AG04449 (cell line): ENCODE measurements around the gene LMF2.

Experiments
- CTCF ChIA-PET: fragments of 350-600 bp; formaldehyde crosslinking; extraction: SDS; loops from one replicate; lab custom pipeline; 2021; ENCODE audit warnings: antibody characterized with exemption; lab: Yijun Ruan, JAX
- POLR2A ChIA-PET: fragments of 400-600, 350-600 bp; formaldehyde crosslinking; extraction: SDS; loops from one replicate; lab custom pipeline; 2020; ENCODE audit warnings: antibody characterized with exemption, inconsistent platforms; lab: Yijun Ruan, JAX
- DNase-seq: peaks from one replicate; pipeline ENCODE4 v3.0.0-alpha.2; 2010; ENCODE audit warnings: low read depth, low spot score
- H3K4me3 ChIP-seq: 2 replicates; pipeline ENCODE4 v1.5.1; 2011; ENCODE audit warnings: low read depth, mild to moderate bottlenecking, control low read depth, low read length
- CTCF ChIP-seq: IDR thresholded peaks from one replicate; pipeline ENCODE4 v1.5.1; 2011; ENCODE audit warnings: mild to moderate bottlenecking, moderate library complexity, low read length, control low read depth, inconsistent platforms; ENCODE audit not compliant: insufficient read depth; ENCODE audit errors: missing control alignments

Gene LMF2

GRCh38 chr22:50504369-50505211, 2.9 kb downstream of the LMF2 start:
- ChIA-PET POLR2A (no interaction called here), CTCF (interaction anchor here (1.3 kb wide), 1 partner anchor 21 kb away, joined by 3 read pairs; no protein-coding TSS in a partner anchor)
- DNase-seq, result no peak
- H3K4me3 ChIP-seq, result no peak overlapping the region
- TF ChIP-seq CTCF, result no peak

- POLR2A ChIA-PET, result no interaction called here
- CTCF ChIA-PET, result interaction anchor here (1.1 to 1.6 kb wide), 2 partner anchors 10 to 15 kb away, joined by 3 to 5 read pairs; no protein-coding TSS in a partner anchor
- DNase-seq, result no peak
- H3K4me3 ChIP-seq, result no peak overlapping the region
- peak; percentile 14 for TF ChIP-seq CTCF
These were observed 3.9 kb downstream of the LMF2 start for GRCh38 chr22:50503475-50504145.

DNA sequence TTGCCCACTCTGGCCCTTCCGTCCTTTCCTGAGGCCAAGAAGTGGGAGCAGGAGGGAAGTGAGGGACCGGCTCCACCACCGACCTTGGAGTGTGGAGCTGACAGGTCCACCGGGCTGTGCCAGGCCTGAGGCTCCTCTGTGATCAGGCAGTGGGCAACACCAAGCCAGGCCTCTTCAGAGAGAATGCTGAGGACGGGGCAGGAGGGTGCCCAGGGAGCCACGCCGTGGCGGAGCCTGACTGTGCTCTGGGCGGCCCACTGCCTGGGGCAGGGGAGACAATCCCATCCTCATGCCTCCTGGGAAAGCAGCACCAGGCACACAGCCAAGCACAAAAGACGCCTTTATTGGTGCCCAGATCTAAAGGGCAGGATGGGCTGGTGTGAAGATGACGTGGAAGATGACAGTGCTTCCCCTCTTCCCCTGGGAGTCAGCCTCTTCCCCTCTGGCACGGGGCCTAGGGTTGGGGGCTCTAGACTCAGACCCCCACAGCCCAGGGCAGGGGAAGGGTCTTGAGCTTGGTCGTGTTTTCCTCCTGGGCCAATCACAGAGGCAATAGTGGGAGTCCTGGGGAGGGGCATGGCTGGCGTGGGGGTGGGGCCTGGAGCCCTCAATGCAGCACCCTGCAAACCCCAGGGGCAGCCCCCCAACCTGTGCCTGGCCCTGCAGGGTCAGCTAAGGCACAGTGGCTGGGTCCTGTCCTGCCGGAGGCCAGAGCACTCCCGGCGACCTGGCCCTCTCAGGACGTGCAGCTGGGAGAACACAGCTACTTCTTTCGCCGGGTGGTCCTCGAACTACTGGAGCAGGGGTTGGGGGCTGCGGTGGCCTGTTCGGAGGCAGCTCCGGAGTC, 4.7 kb downstream of the LMF2 start:
- ChIA-PET CTCF (interaction anchor here (1.1 to 1.6 kb wide), 2 partner anchors 10 to 16 kb away, joined by 3 to 5 read pairs; no protein-coding TSS in a partner anchor), POLR2A (interaction anchor here (0.6 kb wide), 1 partner anchor 117 kb away, joined by 4 read pairs; no protein-coding TSS in a partner anchor)
- DNase-seq, result no peak
- no peak for TF ChIP-seq CTCF
- no peak overlapping the region for H3K4me3 ChIP-seq

GRCh38 chr22:50502096-50502495, 5.4 kb downstream of the LMF2 start:
- no peak for DNase-seq
- TF ChIP-seq CTCF, result no peak
- H3K4me3 ChIP-seq, result no peak overlapping the region
- CTCF ChIA-PET, result no interaction called here
- POLR2A ChIA-PET, result no interaction called here

DNA sequence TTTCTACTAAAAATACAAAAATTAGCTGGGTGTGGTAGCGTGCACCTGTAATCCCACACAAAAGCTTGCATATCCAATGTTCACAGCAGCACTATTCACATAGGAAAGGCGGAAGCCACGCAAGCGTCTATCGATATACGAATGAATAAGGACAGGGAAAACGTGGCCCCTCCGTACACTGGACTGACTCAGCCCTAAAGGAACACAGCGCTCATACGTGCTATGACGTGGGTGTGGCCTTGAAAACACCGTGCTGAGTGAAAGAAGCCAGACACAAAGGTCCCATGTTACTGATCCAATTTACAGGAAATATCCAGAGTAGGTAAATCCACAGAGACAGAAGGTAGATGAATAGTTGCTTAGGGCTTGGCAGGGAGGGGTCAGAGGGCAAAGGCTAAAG, 7.0 kb downstream of the LMF2 start:
- H3K4me3 ChIP-seq, result no peak overlapping the region
- POLR2A ChIA-PET, result no interaction called here
- no peak for TF ChIP-seq CTCF
- no peak for DNase-seq
- CTCF ChIA-PET, result interaction anchor here (0.6 to 1.4 kb wide), 3 partner anchors 9 to 353 kb away, joined by 3 to 4 read pairs (median 3); no protein-coding TSS in a partner anchor
